ENCODE data around the gene KCNMA1. TPM values are rescaled to one million over a fixed set of nuclear protein-coding genes. Genes with fewer than 3 reads are reported as not detected.
"Not testable (repeated sequence)": the region's sequence is repeated elsewhere in the genome, so short reads cannot be mapped to it uniquely, and the experiment has no call there.

Gene KCNMA1
- total RNA-seq, 1 donor from 2014 or later = 0.17 TPM

DNA sequence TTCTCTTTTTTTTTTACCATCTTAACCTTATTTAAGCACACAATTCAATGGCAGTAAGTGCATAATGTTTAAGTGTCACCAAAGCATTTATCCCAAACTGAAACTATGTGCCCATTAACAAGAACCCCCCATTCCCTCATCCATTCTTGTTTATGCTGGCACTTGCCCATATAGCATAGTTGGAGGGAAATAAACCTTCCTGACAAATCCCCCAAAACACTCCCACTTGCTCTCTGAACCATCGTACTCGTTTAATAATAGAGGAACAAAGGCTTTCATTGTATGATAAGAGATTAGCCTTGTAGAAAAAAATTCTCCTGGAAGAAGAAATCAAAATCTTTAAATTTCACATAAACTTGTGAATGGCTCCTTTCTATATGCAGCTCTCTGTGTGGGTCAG, 26.4 kb upstream of the KCNMA1 start:
- intact Hi-C loops (cut with micrococcal nuclease) = no loop called here

DNA sequence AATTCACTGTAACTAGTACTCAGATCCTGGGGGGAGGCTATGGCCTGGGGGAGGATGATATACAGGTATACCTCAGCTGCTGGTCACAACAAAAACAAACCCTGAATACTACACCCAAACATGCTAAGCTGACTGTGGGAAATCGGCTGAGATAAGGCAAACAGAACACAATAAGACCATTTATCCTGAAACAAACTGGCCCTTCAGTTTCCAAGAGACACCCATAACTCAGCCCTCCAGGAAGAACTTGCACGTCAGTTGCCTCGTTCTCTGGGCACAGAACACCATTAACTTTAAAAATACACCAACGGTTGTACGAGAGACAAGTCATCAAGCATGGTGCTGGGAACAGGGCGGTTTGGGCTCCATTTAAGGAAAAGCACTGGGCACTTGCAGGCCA, 24.1 kb upstream of the KCNMA1 start:
- intact Hi-C loops (cut with micrococcal nuclease) = no loop called here

DNA sequence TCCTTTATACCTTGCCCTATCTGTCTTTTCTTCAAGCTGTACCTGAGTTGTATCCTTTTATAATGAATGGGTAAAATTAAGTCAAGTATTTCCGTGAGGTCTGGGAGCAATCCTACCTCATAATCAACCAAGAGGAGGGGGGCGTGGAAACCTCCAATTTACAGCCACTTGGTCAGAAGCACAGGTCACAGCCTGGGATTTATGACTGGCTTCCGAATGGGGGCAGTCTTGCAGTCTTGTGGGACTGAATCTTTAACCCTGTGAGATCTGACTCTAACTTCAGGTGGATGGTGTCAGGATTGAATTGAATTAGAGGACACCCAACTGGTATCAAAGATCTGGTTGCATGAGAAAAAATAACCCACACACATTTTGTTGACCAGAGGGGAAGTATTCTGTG, 23.5 kb upstream of the KCNMA1 start:
- intact Hi-C loops (cut with micrococcal nuclease) = no loop called here

DNA sequence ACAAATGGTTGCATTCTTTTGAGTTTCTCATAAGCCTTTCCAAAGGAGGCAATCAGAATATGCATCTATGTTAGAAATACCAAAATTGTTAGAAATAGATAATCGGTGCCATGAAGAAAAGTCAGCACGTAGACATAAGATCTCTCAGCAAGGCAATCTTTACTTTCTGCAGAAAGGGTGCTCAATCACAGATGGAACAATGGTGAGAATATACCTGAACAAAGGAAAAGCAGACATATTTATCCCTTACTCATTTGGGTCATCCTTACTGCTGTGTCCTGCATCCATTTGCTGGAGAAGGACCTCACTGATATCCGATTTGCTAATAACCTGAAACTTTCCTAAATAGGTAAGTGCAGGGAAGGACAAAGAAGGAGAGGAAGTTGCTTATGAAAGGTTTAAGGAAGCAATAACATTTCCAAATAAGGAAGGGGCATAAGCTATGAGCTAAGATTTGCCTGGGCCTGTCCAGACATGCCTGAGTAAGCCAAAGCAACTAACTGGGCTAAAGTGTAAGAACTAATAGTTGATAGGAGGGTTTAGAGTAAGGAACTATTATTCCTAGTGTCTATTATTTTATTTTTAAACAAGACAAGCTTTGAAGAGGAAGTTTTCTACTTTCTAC, 21.6 kb upstream of the KCNMA1 start:
- intact Hi-C loops (cut with micrococcal nuclease) = not testable (repeated sequence)

DNA sequence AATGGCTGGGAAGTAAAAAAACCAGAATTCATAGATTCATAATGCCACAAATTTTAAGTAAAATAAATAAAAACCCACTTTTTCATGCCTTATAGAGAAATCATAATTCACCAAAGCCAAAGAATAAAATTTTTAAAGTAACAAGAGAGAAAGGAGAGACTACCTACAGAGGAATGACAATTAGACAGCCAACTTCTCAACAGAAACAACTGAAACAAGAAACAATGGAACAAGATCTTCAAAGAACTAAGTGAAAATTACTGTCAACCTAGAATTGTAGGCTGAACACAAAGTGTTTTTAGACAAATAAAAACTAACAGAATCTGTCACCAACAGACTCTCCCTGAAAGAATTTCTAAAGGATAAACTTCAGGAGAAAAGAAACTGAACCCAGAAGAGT, 15.6 kb upstream of the KCNMA1 start:
- intact Hi-C loops (cut with micrococcal nuclease) = no loop called here

DNA sequence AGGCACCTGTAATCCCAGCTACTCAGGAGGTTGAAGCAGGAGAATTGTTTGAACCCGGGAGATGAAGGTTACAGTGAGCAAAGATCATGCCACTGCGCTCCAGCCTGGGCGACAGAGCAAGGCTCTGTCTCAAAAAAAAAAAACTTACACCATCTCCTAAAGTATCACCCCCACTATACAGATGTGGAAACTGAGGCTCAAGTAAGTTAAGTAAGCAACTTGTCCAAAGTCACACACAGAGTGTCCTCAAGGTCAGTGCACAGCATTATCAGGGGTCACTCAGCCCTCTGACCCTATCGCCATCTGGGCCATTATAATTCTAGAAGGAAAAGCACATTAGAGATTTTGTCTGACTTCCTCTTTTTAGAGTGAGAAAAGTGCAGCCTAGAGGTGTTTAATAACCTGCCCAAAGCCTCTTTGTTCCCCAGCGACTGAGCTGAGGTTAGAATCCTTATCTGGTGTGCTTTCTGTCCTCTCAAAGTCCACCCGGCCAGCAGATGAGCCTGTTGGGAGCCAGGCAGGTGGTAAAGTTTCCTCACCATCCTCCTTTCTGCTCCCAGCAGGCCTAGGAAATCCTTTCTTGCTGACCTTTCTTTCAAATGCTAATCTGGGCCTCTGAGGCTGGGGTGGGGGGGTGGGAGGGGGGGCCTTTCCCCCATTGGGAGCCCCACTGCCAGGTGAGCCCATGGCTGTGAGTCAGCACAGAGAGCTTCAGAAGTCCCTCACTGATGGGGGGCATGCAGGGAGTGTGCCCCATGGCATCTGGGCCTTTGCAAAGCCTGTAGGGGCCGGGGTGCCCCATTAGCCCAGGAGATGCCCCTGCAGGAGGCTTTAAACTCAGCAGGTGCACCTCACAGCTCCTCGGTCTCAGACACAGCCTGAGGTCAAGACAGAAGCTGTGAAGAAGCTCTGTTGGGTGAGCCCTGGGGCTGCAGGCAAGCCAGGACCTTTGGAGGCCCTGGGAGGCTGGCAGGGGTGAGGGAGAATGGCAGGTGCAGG, 12.0 kb upstream of the KCNMA1 start:
- intact Hi-C loops (cut with micrococcal nuclease) = no loop called here

DNA sequence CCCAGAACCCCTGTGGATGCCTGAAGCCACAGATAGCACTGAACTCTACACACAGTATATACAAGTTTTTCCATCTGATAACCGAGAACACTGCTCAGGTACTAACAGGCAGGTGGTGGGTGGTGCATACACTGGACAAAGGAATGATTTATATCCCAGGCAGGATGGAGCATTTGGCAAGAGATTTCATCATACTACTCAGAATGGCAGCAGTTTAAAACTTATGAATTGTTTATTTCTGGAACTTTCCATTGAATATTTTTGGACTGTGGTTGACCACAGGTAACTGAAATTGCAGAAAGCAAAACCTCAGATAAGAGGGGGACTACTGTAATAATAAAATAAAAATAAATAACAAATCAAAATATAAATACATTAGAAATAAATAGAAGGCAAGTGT, 10.9 kb upstream of the KCNMA1 start:
- intact Hi-C loops (cut with micrococcal nuclease) = no loop called here

DNA sequence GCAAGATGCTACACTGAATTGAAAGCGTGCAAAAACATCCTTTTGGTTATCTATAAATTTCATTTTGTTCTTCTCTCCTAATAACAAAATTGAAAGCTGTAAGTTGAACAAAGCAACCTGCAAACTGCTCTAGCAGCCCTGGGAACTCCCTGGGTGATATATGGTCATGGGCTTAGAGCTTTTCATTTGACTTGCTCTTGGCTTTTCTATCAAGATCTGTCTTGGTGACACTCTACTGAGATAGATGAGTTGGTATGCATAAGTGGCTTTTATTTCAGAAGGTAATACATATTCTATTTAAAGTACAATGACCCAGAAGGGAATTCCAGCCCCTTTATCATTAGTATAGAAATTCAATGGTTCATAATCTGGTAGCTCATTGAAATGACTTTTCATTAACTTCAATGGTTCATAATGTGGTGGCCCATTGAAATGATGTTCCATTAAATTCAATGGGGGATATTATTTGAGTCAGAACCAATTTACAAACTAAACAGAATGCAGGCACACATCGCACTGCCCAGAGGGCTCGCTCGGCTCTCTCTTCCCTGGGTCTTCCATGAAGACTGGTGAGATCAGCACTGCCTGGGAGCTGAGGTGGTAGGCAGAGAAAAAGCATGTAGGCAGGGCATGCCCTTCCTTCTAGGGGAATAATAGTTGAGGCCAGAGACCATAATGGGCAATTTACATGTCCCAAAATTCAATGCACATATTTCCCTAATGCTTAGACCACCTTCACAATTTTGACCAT, 10.1 kb upstream of the KCNMA1 start:
- intact Hi-C loops (cut with micrococcal nuclease) = no loop called here

DNA sequence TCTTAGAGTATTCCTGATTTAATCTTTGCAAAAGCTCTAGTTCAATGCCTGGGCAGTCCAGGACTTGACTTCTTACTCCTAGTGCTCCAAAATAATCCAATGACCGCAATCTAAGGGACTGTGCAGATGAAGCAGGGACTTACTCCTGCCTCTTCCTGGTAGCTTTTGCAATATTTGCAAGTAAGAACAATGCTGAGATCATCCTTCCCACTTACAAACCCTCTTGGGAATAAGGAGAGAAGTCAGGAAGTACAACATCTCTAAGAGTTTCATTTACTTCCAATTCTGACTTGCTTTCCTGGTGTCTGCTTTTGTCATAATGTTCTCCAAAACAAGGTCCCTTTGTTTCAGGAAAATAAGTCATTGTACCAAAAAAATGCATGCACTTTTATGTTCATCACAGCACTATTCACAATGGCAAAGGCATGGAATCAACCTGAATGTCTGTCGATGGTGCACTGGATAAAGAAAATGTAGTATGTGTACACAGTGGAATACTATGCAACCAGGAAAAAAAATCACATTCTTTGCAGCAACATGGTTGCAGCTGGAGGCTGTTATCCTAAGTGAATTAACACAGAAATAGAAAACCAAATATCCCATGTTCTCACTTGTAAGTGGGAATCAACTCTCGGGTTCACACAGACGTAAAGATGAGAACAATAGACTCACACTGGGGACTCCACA, 7.1 kb upstream of the KCNMA1 start:
- intact Hi-C loops (cut with micrococcal nuclease) = no loop called here

DNA sequence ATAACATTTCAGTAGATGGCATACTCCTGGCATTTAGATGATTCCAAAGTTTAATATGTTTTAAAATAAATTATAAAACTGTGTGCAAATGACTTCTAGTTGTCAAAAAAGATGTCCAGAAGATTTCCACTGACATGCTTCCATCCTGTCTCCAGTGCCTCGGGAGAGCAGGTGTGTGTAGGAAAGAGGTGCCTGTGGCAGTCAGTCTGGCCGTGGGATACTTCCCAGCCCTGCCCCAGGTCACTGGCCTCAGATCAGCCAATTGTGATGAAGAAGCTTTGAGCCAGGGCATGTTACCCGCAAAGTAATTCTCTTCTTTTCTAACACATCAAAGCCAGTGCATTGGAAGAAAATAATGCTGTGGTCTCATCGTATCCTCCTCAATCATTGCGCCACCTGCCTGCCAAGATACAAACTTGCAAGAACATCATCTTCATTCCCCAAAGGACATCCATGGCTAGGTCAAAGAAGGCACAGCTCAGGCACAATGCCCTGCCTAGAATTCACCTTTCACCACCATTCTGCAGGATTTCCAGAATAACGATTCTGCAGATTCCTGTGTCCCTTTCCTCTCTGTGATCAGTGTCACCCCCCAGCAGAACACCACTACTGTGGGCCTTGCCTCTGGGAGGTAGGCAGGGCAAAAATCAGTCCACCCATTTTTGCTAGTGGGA, 6.3 kb upstream of the KCNMA1 start:
- intact Hi-C loops (cut with micrococcal nuclease) = no loop called here

DNA sequence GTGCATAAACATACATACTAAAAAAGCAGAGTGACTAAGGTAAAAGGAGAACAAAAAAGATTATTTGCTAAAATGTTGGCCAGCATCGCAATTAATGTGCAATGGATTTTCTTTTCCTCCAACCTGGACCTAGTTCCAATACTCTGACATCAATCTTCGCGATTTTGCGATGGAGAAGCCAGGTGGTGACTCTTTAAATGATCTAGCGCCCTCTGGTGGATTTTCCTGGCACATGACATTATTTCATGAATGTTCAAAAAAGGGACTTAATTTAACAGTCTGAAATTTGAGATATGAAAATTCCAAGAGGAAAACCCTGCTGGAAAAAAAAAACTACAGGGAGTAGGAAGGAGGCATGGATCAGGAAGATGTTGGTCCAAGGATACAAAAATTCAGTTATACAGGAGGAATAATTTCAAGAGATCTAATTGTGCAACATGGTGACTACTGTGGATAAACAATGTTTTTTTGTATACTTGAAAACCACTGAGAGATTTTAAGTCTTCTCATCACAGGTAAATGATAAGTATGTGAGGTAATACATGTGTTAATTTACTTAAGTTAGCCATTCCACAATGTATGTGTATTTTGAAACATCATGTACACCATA, 4.3 kb upstream of the KCNMA1 start:
- intact Hi-C loops (cut with micrococcal nuclease) = loop anchor here (1.0 kb wide), 3 partner anchors 250 to 477 kb away; no protein-coding TSS in a partner anchor

DNA sequence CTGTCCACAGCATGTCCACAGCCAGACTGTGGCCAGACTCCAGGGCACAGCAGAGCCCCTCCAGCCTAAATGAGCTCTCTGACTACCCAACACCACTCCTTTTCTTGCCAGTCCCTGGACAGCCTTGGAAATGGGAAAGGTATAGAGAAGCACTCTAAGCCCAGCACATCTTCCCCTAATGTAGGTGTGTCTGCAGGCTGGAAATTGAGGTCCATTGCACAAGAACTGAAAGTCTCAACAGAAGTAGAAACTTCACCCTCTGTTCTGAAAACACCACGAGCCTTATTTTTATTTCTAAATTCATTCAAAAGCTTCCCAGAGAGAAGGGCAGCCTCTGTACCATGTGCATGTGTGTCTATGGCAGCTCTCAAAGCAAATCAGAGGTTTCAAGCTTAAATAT, 3.7 kb upstream of the KCNMA1 start:
- intact Hi-C loops (cut with micrococcal nuclease) = loop anchor here (1.0 kb wide), 1 partner anchor 467 kb away; no protein-coding TSS in a partner anchor

DNA sequence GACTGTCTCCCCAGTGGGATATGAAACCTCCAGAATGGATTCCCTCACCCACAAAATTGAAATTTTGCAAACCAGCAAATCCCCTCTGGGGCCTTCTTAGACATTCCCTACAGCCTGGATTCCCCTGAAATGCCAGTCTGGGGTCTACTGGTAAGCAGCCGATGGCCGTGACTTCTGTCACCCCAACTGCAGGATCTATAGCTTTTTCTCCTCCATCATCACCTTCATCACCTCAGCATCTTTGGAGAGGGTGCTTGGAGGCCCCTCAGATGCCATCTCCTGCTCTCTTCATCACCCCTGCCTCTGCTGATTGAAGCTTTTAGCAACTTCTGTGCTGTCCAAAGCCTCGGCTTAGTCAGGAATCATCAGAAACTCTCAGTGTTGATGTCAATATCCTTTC, 2.6 kb upstream of the KCNMA1 start:
- intact Hi-C loops (cut with micrococcal nuclease) = no loop called here

DNA sequence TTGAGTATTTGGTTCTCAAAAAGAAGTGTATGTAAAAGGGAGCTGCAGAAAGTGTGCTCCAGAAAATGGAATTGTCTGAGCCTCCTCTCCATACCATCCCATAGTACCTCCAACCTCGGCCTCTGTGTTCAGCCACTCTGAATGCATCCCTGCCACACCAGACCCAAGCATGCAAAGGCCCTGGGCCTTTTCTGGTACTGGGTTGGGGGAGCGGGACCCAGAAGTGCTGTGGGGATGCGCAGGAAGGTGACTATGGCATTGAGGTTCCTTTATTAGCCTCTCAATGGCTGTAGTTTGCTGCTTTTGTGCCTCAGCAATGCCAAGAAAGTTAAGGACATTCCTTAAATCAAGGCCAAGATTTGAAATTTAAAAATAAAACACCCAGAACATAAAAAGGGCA, 2.1 kb upstream of the KCNMA1 start:
- intact Hi-C loops (cut with micrococcal nuclease) = no loop called here

DNA sequence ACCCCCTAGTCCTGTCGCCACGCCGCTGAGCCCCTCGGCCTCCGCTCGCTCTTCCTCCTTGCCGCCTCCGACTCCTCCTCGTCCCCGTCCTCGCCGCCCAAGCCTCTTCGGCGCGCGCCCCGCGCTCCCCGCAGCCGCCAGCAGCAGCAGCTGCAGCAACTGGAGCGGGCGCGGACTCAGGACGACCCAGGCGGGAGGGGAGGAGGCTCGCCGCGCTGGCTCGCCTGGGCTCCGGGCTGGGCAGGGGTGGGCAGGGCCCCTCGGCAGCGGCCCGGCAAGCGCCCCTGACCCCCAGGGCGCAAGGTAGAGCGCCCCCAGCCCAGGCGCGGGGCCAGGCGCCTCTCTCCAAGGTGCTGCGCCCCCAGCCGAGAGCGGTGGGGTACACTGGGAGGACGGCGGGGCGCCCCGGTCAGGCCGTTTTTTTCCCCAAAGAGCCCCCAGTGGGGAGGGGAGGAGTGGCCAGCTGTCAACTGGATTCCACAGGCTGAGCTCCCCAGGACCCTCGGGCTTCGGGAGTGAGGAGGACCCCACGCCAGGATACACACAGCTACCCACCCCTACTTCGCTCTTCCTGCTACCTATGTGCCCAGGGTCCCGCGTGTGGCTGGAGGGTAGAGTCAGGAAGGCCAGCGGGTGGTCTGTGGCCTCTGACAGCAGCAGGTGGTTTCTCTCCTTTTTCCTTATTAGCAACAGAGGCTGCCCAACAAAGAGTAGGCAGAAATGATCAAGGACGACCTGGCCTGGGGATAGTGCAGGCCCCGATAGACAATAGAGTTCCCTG, 903 bp upstream of the KCNMA1 start:
- intact Hi-C loops (cut with micrococcal nuclease) = no loop called here

DNA sequence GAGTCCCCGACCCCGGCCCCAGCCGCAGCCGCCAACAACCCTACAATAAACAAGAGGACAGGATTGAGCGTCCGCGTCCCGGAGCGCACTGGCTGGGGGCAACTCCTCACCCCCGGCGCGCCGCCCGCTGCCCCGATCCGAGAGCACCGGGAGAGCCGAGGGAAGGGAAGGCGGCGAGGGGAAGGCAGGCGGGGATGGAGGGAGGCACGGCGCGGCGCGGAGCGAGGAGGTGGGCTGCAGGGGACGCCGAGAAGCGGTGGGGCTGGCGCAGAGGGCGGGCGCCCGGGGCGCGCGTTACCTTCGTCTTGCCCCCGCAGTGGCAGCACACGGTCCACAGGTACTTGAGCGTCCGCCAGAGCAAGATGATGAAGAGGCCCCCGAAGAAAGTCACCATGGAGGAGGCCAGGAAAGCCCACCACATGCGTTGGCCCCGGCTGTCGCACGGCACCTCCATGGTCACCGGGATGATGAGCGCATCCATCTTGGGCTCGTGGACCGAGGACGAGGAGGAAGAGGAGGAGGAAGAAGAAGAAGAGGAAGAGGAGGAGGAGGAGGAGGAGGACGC, 559 bp downstream of the KCNMA1 start:
- intact Hi-C loops (cut with micrococcal nuclease) = no loop called here

DNA sequence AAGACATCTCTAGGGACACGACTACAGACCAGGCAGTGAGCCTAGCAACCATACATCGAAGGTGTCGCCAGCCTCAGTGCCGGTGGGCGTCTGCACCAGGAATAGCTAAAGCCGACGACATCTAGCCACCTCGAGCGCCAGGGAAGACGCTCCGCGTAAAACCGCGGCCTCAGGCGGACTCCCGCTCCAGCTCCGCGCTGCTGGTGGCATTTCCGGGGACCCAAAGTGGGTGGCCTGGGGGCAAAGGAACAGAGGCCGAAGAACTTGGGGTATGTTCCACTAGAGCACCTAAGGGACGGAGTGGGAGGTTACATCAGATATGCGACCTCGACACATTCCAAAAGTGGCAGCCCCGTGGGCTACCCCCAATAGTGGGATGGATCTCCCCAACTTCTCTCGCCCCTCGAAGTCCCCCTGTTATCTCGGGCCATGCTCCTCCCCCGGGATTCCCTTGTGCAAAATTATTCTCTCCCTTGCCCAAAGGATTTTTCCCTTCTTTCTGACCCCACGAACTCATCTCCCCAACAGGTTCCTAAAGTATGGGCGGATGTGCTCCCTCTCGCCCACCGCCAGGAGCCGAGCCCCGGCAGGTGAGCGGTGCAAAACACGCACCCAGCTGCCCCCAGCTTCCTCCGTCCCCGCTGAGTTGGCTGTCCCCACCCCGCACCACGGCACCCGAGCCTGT, 1.2 kb downstream of the KCNMA1 start:
- intact Hi-C loops (cut with micrococcal nuclease) = no loop called here

DNA sequence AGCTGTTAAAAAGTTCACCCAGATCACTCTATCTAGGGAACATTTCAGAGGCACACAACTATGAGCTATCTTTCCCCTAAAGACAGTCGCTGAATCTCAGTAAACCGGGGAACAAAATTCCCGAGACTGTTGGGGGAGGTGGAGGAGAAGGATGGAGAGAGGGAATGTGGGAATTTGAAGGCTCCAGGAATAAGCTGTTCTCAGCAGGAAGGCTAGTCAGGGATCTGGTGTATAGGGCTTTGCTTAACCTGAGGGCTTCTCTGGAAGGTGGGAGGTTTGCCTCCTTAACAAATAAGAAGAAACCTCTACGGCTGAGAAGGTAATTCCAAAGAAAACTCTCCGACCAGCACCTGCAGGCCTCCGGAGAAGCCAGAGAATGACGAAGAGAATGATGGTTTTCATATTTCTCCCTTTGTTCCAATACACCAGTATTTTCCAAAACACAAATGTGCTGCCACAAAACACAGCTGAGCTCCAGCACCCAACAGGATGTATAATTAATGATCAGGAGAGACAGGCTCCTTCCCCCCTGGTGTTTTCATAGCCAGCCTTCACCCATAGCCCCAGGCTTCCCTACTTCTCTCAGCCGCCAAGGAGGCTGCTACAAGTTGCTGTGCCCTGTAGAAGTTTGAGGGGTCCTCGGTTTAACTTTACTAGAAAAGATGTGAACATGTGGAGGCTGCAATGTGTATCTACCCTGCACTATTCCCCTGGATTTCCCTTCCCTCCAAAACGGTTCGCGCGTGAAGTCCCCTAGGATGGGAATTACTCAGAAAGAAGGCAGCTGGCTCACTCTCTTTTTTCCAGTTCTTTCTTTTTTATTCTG, 2.0 kb downstream of the KCNMA1 start:
- intact Hi-C loops (cut with micrococcal nuclease) = no loop called here

Measured in T-helper 1 cell treated with Interleukin-12 subunit alpha and Interleukin-12 subunit beta and Interleukin-4 antibody, amounts not matched to agents 30 ng/mL and 1 ng/mL, for 36 hours (primary cell).